K562 (cell line): ENCODE results near the gene PCBD2. TPM values are rescaled to one million over a fixed set of nuclear protein-coding genes. Genes with fewer than 3 reads are reported as not detected.

ENCODE experiments used
- SMARCA4 ChIP-seq: fragments of 450-650 bp; IDR thresholded peaks from 2 replicates; pipeline ENCODE4 v1.6.1; 2016
- polyA plus RNA-seq, 8 experiments: library from polyadenylated mRNA; depleted of rRNA in 4 of 8; stranded (reverse) in 5 of 8; unstranded in 3 of 8; fragments of >200 nt; fragmentation: Nextera tagmentation in 2 of 8; fragmentation: Illumina TruSeq in 1 of 8; extraction: Ambion mirVana in 2 of 8; extraction: Trizol in 1 of 8; gene quantifications; 2 replicates each; pipeline versions ENCODE4 v1.2.1 to v1.2.3, GENCODE V29; 2011 to 2014; ENCODE audit warnings: inconsistent platforms in 1 of 8, missing spikeins in 1 of 8
- total RNA-seq, 7 experiments: library from RNA; depleted of rRNA in 6 of 7; stranded (reverse); fragments of >200 nt in 6 of 7; fragmentation: Illumina TruSeq in 2 of 7; extraction: Trizol in 2 of 7; gene quantifications; 2 replicates each; pipeline versions ENCODE4 v1.2.1 to v1.2.3, GENCODE V29; 2011 to 2021; ENCODE audit warnings: low replicate concordance in 1 of 7
- TF ChIP-seq, protein P1 (sequence below), 2 experiments: fragments of 450-650 bp; formaldehyde crosslinking in 1 of 2; IDR thresholded peaks; 2 replicates each; pipeline versions ENCODE4 v1.4.0 to v1.6.1; 2014 to 2020; ENCODE audit warnings: mild to moderate bottlenecking in 2 of 2, borderline replicate concordance in 1 of 2, low read depth in 1 of 2
- TF ChIP-seq, protein P2 (sequence below): sonication (generic); formaldehyde crosslinking; IDR thresholded peaks from 2 replicates; pipeline ENCODE4 v1.8.1; 2023; ENCODE audit warnings: mild to moderate bottlenecking, missing genetic modification reagents
- TF ChIP-seq, protein P3 (sequence below): fragments of 250-450 bp; sonication (Bioruptor Pico); IDR thresholded peaks from 2 replicates; pipeline ENCODE4 v1.4.0; 2020; ENCODE audit warnings: mild to moderate bottlenecking, moderate library complexity

Gene PCBD2
- total and polyA plus RNA-seq, 9 of the 15 experiments (the other 6 are each of a cell fraction or from before 2014, with no cell fraction given), result 5.2 to 13.8 (median 7.8) TPM

DNA sequence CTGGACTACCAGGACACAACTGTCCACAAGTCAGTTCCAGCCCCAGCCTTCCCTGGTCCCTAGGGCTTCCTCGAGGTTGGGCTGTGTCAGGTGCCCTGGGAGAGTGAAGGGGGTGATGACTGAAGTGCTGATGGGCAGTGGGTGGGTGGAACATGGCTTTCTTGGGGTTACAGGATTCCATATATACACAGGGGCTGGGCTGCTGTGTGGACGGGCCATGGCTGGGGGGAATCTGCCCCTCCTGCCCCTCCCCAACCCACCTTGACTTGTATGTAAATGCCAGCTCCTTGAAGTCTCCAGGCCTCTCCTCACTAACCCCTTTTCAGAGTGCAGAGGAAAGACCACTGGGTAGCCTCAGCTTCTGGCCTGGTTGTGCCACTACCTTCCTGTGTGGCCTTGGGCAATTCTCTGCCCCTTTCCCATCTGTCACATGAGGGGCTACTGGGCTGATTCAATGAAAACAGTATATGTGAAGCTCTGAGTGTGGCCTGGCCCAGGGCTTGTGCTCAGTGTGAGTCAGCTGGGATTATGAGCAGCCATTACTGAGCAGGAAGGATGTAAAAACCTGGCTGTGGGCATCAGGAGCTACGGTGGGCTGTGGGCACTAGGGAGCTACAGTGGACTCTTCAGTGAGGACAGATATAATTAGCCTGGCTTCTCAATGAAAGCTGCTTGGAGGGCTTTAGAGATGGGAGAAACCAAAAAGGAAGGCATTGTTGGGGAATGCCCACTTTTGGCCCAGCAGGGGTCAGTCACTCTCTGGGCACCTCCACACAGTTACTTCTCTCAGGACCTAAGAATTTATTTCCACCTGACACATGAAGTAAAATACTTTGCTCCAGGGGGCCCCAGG lies 105.8 kb downstream of the PCBD2 start (continued):
- no peak for TF ChIP-seq SMARCA4
- TF ChIP-seq, protein P1, sequence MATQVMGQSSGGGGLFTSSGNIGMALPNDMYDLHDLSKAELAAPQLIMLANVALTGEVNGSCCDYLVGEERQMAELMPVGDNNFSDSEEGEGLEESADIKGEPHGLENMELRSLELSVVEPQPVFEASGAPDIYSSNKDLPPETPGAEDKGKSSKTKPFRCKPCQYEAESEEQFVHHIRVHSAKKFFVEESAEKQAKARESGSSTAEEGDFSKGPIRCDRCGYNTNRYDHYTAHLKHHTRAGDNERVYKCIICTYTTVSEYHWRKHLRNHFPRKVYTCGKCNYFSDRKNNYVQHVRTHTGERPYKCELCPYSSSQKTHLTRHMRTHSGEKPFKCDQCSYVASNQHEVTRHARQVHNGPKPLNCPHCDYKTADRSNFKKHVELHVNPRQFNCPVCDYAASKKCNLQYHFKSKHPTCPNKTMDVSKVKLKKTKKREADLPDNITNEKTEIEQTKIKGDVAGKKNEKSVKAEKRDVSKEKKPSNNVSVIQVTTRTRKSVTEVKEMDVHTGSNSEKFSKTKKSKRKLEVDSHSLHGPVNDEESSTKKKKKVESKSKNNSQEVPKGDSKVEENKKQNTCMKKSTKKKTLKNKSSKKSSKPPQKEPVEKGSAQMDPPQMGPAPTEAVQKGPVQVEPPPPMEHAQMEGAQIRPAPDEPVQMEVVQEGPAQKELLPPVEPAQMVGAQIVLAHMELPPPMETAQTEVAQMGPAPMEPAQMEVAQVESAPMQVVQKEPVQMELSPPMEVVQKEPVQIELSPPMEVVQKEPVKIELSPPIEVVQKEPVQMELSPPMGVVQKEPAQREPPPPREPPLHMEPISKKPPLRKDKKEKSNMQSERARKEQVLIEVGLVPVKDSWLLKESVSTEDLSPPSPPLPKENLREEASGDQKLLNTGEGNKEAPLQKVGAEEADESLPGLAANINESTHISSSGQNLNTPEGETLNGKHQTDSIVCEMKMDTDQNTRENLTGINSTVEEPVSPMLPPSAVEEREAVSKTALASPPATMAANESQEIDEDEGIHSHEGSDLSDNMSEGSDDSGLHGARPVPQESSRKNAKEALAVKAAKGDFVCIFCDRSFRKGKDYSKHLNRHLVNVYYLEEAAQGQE (IDR thresholded peaks at IDR 0.05; ENCODE audit: borderline replicate concordance), result peak; percentile 47; the same call in 1 of the 2 replicates
- TF ChIP-seq, protein P1 (CRISPR knock-in tag; IDR thresholded peaks at IDR 0.05; ENCODE audit: low read depth), result no peak
- TF ChIP-seq, protein P2, sequence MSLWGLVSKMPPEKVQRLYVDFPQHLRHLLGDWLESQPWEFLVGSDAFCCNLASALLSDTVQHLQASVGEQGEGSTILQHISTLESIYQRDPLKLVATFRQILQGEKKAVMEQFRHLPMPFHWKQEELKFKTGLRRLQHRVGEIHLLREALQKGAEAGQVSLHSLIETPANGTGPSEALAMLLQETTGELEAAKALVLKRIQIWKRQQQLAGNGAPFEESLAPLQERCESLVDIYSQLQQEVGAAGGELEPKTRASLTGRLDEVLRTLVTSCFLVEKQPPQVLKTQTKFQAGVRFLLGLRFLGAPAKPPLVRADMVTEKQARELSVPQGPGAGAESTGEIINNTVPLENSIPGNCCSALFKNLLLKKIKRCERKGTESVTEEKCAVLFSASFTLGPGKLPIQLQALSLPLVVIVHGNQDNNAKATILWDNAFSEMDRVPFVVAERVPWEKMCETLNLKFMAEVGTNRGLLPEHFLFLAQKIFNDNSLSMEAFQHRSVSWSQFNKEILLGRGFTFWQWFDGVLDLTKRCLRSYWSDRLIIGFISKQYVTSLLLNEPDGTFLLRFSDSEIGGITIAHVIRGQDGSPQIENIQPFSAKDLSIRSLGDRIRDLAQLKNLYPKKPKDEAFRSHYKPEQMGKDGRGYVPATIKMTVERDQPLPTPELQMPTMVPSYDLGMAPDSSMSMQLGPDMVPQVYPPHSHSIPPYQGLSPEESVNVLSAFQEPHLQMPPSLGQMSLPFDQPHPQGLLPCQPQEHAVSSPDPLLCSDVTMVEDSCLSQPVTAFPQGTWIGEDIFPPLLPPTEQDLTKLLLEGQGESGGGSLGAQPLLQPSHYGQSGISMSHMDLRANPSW, result no peak
- TF ChIP-seq, protein P3, sequence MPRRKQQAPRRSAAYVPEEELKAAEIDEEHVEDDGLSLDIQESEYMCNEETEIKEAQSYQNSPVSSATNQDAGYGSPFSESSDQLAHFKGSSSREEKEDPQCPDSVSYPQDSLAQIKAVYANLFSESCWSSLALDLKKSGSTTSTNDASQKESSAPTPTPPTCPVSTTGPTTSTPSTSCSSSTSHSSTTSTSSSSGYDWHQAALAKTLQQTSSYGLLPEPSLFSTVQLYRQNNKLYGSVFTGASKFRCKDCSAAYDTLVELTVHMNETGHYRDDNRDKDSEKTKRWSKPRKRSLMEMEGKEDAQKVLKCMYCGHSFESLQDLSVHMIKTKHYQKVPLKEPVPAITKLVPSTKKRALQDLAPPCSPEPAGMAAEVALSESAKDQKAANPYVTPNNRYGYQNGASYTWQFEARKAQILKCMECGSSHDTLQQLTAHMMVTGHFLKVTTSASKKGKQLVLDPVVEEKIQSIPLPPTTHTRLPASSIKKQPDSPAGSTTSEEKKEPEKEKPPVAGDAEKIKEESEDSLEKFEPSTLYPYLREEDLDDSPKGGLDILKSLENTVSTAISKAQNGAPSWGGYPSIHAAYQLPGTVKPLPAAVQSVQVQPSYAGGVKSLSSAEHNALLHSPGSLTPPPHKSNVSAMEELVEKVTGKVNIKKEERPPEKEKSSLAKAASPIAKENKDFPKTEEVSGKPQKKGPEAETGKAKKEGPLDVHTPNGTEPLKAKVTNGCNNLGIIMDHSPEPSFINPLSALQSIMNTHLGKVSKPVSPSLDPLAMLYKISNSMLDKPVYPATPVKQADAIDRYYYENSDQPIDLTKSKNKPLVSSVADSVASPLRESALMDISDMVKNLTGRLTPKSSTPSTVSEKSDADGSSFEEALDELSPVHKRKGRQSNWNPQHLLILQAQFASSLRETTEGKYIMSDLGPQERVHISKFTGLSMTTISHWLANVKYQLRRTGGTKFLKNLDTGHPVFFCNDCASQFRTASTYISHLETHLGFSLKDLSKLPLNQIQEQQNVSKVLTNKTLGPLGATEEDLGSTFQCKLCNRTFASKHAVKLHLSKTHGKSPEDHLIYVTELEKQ (CRISPR knock-in tag), result no peak
